Keratinocyte (primary cell): ENCODE data around the gene GPC5. TPM values are rescaled to one million over a fixed set of nuclear protein-coding genes. Genes with fewer than 3 reads are reported as not detected.

Source experiments
- DNase-seq: peaks from one replicate; pipeline ENCODE4 v3.0.0-alpha.2; 2011; ENCODE audit warnings: low read depth, missing footprints, low spot score
- FAIRE-seq: peaks from 2 replicates; lab custom pipeline; 2011; peaks lifted over from hg19 to GRCh38; lab: Jason Lieb, UNC
- H2AFZ ChIP-seq: 2 replicates; pipeline ENCODE4 v1.6.0; 2012; ENCODE audit warnings: low read length, control low read depth, inconsistent platforms; ENCODE audit not compliant: control insufficient read depth
- H3K27ac ChIP-seq: 2 replicates; pipeline ENCODE4 v1.5.1; 2011; ENCODE audit warnings: low read length; ENCODE audit not compliant: control insufficient read depth, insufficient read depth
- H3K27me3 ChIP-seq: 3 replicates; pipeline ENCODE4 v1.6.0; 2011; ENCODE audit warnings: low read length; ENCODE audit not compliant: control insufficient read depth, insufficient read depth; ENCODE audit errors: extremely low read depth
- H3K36me3 ChIP-seq, 2 experiments: 2 replicates in 1 of 2; 3 replicates in 1 of 2; pipeline ENCODE4 v1.5.1; 2011; ENCODE audit warnings: low read length in 2 of 2, mild to moderate bottlenecking in 1 of 2; ENCODE audit not compliant: control insufficient read depth in 2 of 2, insufficient read depth in 2 of 2; ENCODE audit errors: extremely low read depth in 1 of 2
- H3K4me1 ChIP-seq: 3 replicates; pipeline ENCODE4 v1.5.1; 2011; ENCODE audit warnings: low read length; ENCODE audit not compliant: control insufficient read depth, insufficient read depth; ENCODE audit errors: extremely low read depth
- H3K4me2 ChIP-seq: 3 replicates; pipeline ENCODE4 v1.6.0; 2011; ENCODE audit warnings: low read depth, low read length; ENCODE audit not compliant: control insufficient read depth, insufficient read depth; ENCODE audit errors: extremely low read depth
- H3K4me3 ChIP-seq, 3 experiments: fragments of 200-600 bp in 1 of 3; sonication (generic) in 1 of 3; 2 replicates in 2 of 3; 3 replicates in 1 of 3; pipeline ENCODE4 v1.5.1; 2011 to 2016; ENCODE audit warnings: low read length in 3 of 3, mild to moderate bottlenecking in 3 of 3, control low read depth in 2 of 3, inconsistent platforms in 1 of 3, low read depth in 1 of 3, mixed read lengths in 1 of 3, mixed run types in 1 of 3, moderate library complexity in 1 of 3; ENCODE audit not compliant: control insufficient read depth in 2 of 3, insufficient read depth in 2 of 3; ENCODE audit errors: extremely low read depth in 1 of 3
- H3K79me2 ChIP-seq: 2 replicates; pipeline ENCODE4 v1.6.0; 2012; ENCODE audit warnings: low read length; ENCODE audit not compliant: control insufficient read depth, insufficient read depth
- H3K9ac ChIP-seq: 3 replicates; pipeline ENCODE4 v1.6.0; 2011; ENCODE audit warnings: low read length; ENCODE audit not compliant: control insufficient read depth, insufficient read depth; ENCODE audit errors: extremely low read depth
- H3K9me1 ChIP-seq: 3 replicates; pipeline ENCODE4 v1.6.0; 2011; ENCODE audit warnings: low read length; ENCODE audit not compliant: control insufficient read depth, insufficient read depth; ENCODE audit errors: extremely low read depth
- H3K9me3 ChIP-seq: 2 replicates; pipeline ENCODE4 v1.5.1; 2012; ENCODE audit warnings: low read depth, low read length; ENCODE audit not compliant: control insufficient read depth
- H4K20me1 ChIP-seq: 3 replicates; pipeline ENCODE4 v1.6.0; 2011; ENCODE audit warnings: low read length; ENCODE audit not compliant: control insufficient read depth, insufficient read depth; ENCODE audit errors: extremely low read depth
- CTCF ChIP-seq, 3 experiments: IDR thresholded peaks in 1 of 3; conservative IDR thresholded peaks in 1 of 3; optimal IDR thresholded peaks in 1 of 3; 2 replicates in 2 of 3; 3 replicates in 1 of 3; pipeline versions ENCODE3 to v1.5.1; 2011; ENCODE audit warnings: low read length in 3 of 3, mild to moderate bottlenecking in 3 of 3, moderate library complexity in 2 of 3, control low read depth in 1 of 3, inconsistent platforms in 1 of 3; ENCODE audit not compliant: insufficient read depth in 2 of 3; ENCODE audit errors: extremely low read depth in 1 of 3
- EZH2 ChIP-seq: IDR thresholded peaks from one replicate; pipeline ENCODE4 v1.6.1; 2012; ENCODE audit warnings: inconsistent platforms, mild to moderate bottlenecking, low read length, moderate library complexity
- dilution Hi-C: fragments of 300-500 bp; cut with MboI; formaldehyde crosslinking; loops from one replicate; pipeline ENCODE4 v1.7.0; 2020; ENCODE audit warnings: low sequenced_read_pairs; ENCODE audit not compliant: extremely low pct_ligation_motif_present
- polyA plus RNA-seq, 5 experiments: library from polyadenylated mRNA; depleted of rRNA in 3 of 5; stranded (reverse) in 3 of 5; stranded (forward) in 1 of 5; unstranded in 1 of 5; fragments of >200 nt; gene quantifications; 1 replicate in 1 of 5; 2 replicates in 3 of 5; 3 replicates in 1 of 5; pipeline versions ENCODE4 v1.2.1 to v1.2.3, GENCODE V29; 2011 to 2012; ENCODE audit warnings: missing spikeins in 2 of 5, low read depth in 1 of 5, low replicate concordance in 1 of 5

GPC5 gene
- polyA plus RNA-seq, 1 donor (not counting 4 experiments of a cell fraction or from before 2014, with no cell fraction given) = 0.10 TPM

- dilution Hi-C loops = no loop called here
- H2AFZ ChIP-seq = no peak overlapping the region
- H3K9me3 ChIP-seq = no peaks in the 10 kb centered on the region
- TF ChIP-seq EZH2 = no peak
- TF ChIP-seq CTCF (optimal IDR thresholded peaks at IDR 0.05 in 1 of 3, IDR thresholded peaks at IDR 0.05 in 1 of 3, conservative IDR thresholded peaks at IDR 0.05 in 1 of 3; ENCODE audit: extremely low read depth in 1 of 3, insufficient read depth in 2 of 3, low read length in 3 of 3) = peak in 2 of 3 experiments; percentile 26 to 29
- H4K20me1 ChIP-seq = no peaks in the 10 kb centered on the region
- no peaks in the 10 kb centered on the region for H3K36me3 ChIP-seq
- H3K27me3 ChIP-seq = no peaks in the 10 kb centered on the region
- no peaks in the 10 kb centered on the region for H3K79me2 ChIP-seq
- H3K9me1 ChIP-seq = no peaks in the 10 kb centered on the region
- H3K4me2 ChIP-seq = no peak overlapping the region
- FAIRE-seq (no peak), DNase-seq (no peak)
- H3K4me3 ChIP-seq = no peak overlapping the region
- no peak overlapping the region for H3K27ac ChIP-seq
- H3K4me1 ChIP-seq = no peaks in the 10 kb centered on the region
- H3K9ac ChIP-seq = no peak overlapping the region
These were observed 17.1 kb upstream of the GPC5 start for GRCh38 chr13:91381371-91381770.

DNA sequence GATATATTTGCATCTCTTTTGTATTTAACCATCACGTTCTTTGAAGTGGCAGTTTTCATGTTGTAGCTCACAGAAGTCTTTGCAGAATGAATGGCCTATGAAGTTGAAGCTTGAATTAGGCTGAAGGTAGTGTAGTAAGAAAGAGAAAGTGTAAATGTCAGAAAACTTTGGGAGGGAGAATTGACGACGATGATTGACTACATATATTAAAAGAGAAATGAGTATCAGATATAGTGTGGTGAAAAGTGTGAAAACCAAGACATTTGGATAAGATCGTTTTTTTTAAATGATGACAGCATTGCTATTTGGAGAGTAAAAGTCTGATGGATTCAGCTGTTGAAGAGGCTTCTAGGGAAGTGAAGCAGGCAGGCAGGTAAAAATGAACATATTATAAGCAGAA is 14.6 kb upstream of the GPC5 start:
- Histone ChIP-seq H3K27me3 (no peaks in the 10 kb centered on the region), H3K36me3 (no peaks in the 10 kb centered on the region), H3K79me2 (no peaks in the 10 kb centered on the region), H3K9ac (no peak overlapping the region), H3K9me1 (no peaks in the 10 kb centered on the region), H3K4me2 (no peak overlapping the region), H3K4me3 (no peak overlapping the region), H2AFZ (no peak overlapping the region), H4K20me1 (no peaks in the 10 kb centered on the region), H3K9me3 (no peaks in the 10 kb centered on the region), H3K27ac (no peak overlapping the region), H3K4me1 (no peaks in the 10 kb centered on the region)
- DNase-seq (no peak), FAIRE-seq (no peak)
- dilution Hi-C loops = no loop called here
- no peak for TF ChIP-seq CTCF (optimal IDR thresholded peaks at IDR 0.05 in 1 of 3, IDR thresholded peaks at IDR 0.05 in 1 of 3, conservative IDR thresholded peaks at IDR 0.05 in 1 of 3; ENCODE audit: extremely low read depth in 1 of 3, insufficient read depth in 2 of 3, low read length in 3 of 3)
